H1 (cell line): Measurements from ENCODE around the gene CD300A. TPM values are rescaled to one million over a fixed set of nuclear protein-coding genes. Genes with fewer than 3 reads are reported as not detected.

ENCODE experiments used
- CTCF ChIA-PET: fragments of 300-600 bp; sonication (Branson Sonifier 250); formaldehyde crosslinking; loops from one replicate; lab custom pipeline; 2021; ENCODE audit not compliant: partially characterized antibody; lab: Charles Lee
- POLR2A ChIA-PET: fragments of 300-600 bp; sonication (Branson Sonifier 250); formaldehyde crosslinking; loops from one replicate; lab custom pipeline; 2021; ENCODE audit warnings: inconsistent platforms; ENCODE audit not compliant: partially characterized antibody; lab: Charles Lee
- DNase-seq, 2 experiments: peaks; one replicate each; pipeline versions ENCODE4 v3.0.0 to v3.0.0-alpha.2; 2010 to 2022; ENCODE audit warnings: low spot score in 2 of 2, low read depth in 1 of 2, mixed read lengths in 1 of 2
- FAIRE-seq: peaks from 2 replicates; lab custom pipeline; 2011; peaks lifted over from hg19 to GRCh38; lab: Jason Lieb, UNC
- H2AFZ ChIP-seq: 2 replicates; pipeline ENCODE4 v1.8.1; 2012; ENCODE audit warnings: low read length, inconsistent platforms
- H2AK5ac ChIP-seq: 2 replicates; pipeline ENCODE4 v1.6.1; 2013; ENCODE audit warnings: low read depth, low read length
- H2BK120ac ChIP-seq: replicated peaks from 2 replicates; pipeline ENCODE3; 2013; ENCODE audit warnings: low read depth, low read length, inconsistent platforms
- H2BK12ac ChIP-seq: 2 replicates; pipeline ENCODE4 v1.6.1; 2013; ENCODE audit warnings: low read depth, low read length
- H2BK15ac ChIP-seq: 2 replicates; pipeline ENCODE4 v1.6.1; 2013; ENCODE audit warnings: low read length
- H2BK20ac ChIP-seq: 2 replicates; pipeline ENCODE4 v1.6.1; 2013; ENCODE audit warnings: low read length
- H2BK5ac ChIP-seq: 2 replicates; pipeline ENCODE4 v1.6.1; 2013; ENCODE audit warnings: low read depth, low read length
- H3K14ac ChIP-seq: 2 replicates; pipeline ENCODE4 v1.6.1; 2013; ENCODE audit warnings: inconsistent platforms; ENCODE audit not compliant: insufficient read length
- H3K18ac ChIP-seq: 2 replicates; pipeline ENCODE4 v1.6.1; 2013; ENCODE audit warnings: low read length; ENCODE audit errors: extremely low read depth
- H3K23ac ChIP-seq: 2 replicates; pipeline ENCODE4 v1.6.1; 2013; ENCODE audit warnings: inconsistent platforms; ENCODE audit not compliant: insufficient read length
- H3K23me2 ChIP-seq: 2 replicates; pipeline ENCODE4 v1.6.1; 2013; ENCODE audit warnings: low read depth, low read length
- H3K27ac ChIP-seq: 2 replicates; pipeline ENCODE4 v1.6.1; 2011; ENCODE audit warnings: low read depth, low read length, inconsistent platforms
- H3K27me3 ChIP-seq, 4 experiments: replicated peaks in 1 of 4; 1 replicate in 1 of 4; 2 replicates in 3 of 4; pipeline versions ENCODE4 v1.6.1 to v1.8.1; 2011 to 2013; ENCODE audit warnings: low read length in 3 of 4, mild to moderate bottlenecking in 3 of 4, inconsistent platforms in 2 of 4, mixed read lengths in 2 of 4, moderate library complexity in 1 of 4; ENCODE audit not compliant: control insufficient read depth in 3 of 4, insufficient read depth in 3 of 4; ENCODE audit errors: extremely low read depth in 1 of 4
- H3K36me3 ChIP-seq, 4 experiments: 2 replicates each; pipeline versions ENCODE4 v1.6.1 to v1.8.1; 2011 to 2013; ENCODE audit warnings: mild to moderate bottlenecking in 4 of 4, low read length in 3 of 4, moderate library complexity in 2 of 4, control low read depth in 1 of 4, inconsistent platforms in 1 of 4; ENCODE audit not compliant: insufficient read depth in 4 of 4, control insufficient read depth in 2 of 4
- H3K4ac ChIP-seq: replicated peaks from 2 replicates; pipeline ENCODE3; 2013; ENCODE audit warnings: low read length, low read depth, mixed read lengths, inconsistent platforms; ENCODE audit not compliant: insufficient read length
- H3K4me1 ChIP-seq, 4 experiments: replicated peaks in 1 of 4; 1 replicate in 1 of 4; 2 replicates in 3 of 4; pipeline versions ENCODE4 v1.6.1 to v1.8.1; 2011 to 2013; ENCODE audit warnings: low read length in 3 of 4, inconsistent platforms in 2 of 4, mixed read lengths in 1 of 4; ENCODE audit not compliant: insufficient read depth in 4 of 4, control insufficient read depth in 3 of 4
- H3K4me2 ChIP-seq, 2 experiments: 2 replicates each; pipeline versions ENCODE4 v1.6.1 to v1.8.1; 2011 to 2013; ENCODE audit warnings: low read depth in 2 of 2, low read length in 2 of 2, control low read depth in 1 of 2, inconsistent platforms in 1 of 2, mild to moderate bottlenecking in 1 of 2; ENCODE audit not compliant: insufficient read depth in 1 of 2
- H3K4me3 ChIP-seq, 4 experiments: fragments of 200-600, 300-600 bp in 1 of 4; sonication (generic), shearing (Covaris generic), sonication (Bioruptor Twin) in 1 of 4; 2 replicates each; pipeline versions ENCODE4 v1.5.1 to v1.8.1; 2011 to 2016; ENCODE audit warnings: low read length in 4 of 4, low read depth in 3 of 4, control low read depth in 2 of 4, inconsistent platforms in 2 of 4, mild to moderate bottlenecking in 2 of 4, mixed read lengths in 1 of 4, moderate library complexity in 1 of 4; ENCODE audit not compliant: insufficient read depth in 2 of 4; ENCODE audit errors: extremely low read depth in 1 of 4
- H3K56ac ChIP-seq: replicated peaks from 2 replicates; pipeline ENCODE3; 2013; ENCODE audit warnings: low read depth, mild to moderate bottlenecking, mixed read lengths, low read length, inconsistent platforms; ENCODE audit not compliant: insufficient read length
- H3K79me1 ChIP-seq: 2 replicates; pipeline ENCODE4 v1.6.1; 2013; ENCODE audit warnings: low read depth, low read length, control low read depth
- H3K79me2 ChIP-seq, 2 experiments: 2 replicates each; pipeline versions ENCODE4 v1.6.1 to v1.8.1; 2012 to 2013; ENCODE audit warnings: low read length in 2 of 2, mild to moderate bottlenecking in 2 of 2, inconsistent platforms in 1 of 2; ENCODE audit not compliant: insufficient read depth in 2 of 2, control insufficient read depth in 1 of 2
- H3K9ac ChIP-seq, 4 experiments: replicated peaks in 1 of 4; 1 replicate in 1 of 4; 2 replicates in 3 of 4; pipeline versions ENCODE4 v1.6.1 to v1.8.1; 2011 to 2013; ENCODE audit warnings: low read depth in 3 of 4, low read length in 3 of 4, control low read depth in 2 of 4, mild to moderate bottlenecking in 2 of 4, moderate library complexity in 2 of 4, inconsistent platforms in 1 of 4; ENCODE audit errors: extremely low read depth in 1 of 4
- H3K9me3 ChIP-seq, 2 experiments: 2 replicates each; pipeline versions ENCODE4 v1.6.1 to v1.8.1; 2012 to 2013; ENCODE audit warnings: mild to moderate bottlenecking in 2 of 2, moderate library complexity in 2 of 2, control low read depth in 1 of 2, inconsistent platforms in 1 of 2, low read depth in 1 of 2, low read length in 1 of 2, mixed read lengths in 1 of 2; ENCODE audit not compliant: insufficient read depth in 2 of 2
- H4K20me1 ChIP-seq, 2 experiments: replicated peaks in 1 of 2; 2 replicates each; pipeline versions ENCODE3 to v1.8.1; 2011 to 2013; ENCODE audit warnings: inconsistent platforms in 2 of 2, low read length in 2 of 2, mild to moderate bottlenecking in 1 of 2; ENCODE audit not compliant: insufficient read depth in 2 of 2, control insufficient read depth in 1 of 2
- H4K5ac ChIP-seq: 2 replicates; pipeline ENCODE4 v1.6.1; 2013; ENCODE audit warnings: low read length, low read depth, mixed read lengths, inconsistent platforms; ENCODE audit not compliant: insufficient read length
- H4K8ac ChIP-seq: 2 replicates; pipeline ENCODE4 v1.8.0; 2013; ENCODE audit warnings: mild to moderate bottlenecking, moderate library complexity, low read length, inconsistent platforms; ENCODE audit not compliant: insufficient read depth; ENCODE audit errors: extremely low read depth
- H4K91ac ChIP-seq: replicated peaks from 2 replicates; pipeline ENCODE3; 2013; ENCODE audit warnings: low read length, mixed read lengths, inconsistent platforms; ENCODE audit not compliant: insufficient read length
- BCL11A ChIP-seq, 2 experiments: IDR thresholded peaks; one replicate each; pipeline ENCODE4 v1.6.1; 2011; ENCODE audit warnings: low read depth in 2 of 2, low read length in 2 of 2, mild to moderate bottlenecking in 2 of 2
- GABPA ChIP-seq: IDR thresholded peaks from 2 replicates; pipeline ENCODE4 v1.6.1; 2011; ENCODE audit warnings: mild to moderate bottlenecking, low read length, moderate library complexity, borderline replicate concordance; ENCODE audit not compliant: insufficient read depth
- SIRT6 ChIP-seq: IDR thresholded peaks from one replicate; pipeline ENCODE4 v1.7.1; 2012; ENCODE audit warnings: low read length, inconsistent platforms
- SP2 ChIP-seq: IDR thresholded peaks from 2 replicates; pipeline ENCODE4 v1.6.1; 2012; ENCODE audit warnings: mild to moderate bottlenecking, low read length, inconsistent platforms
- SP4 ChIP-seq: IDR thresholded peaks from 2 replicates; pipeline ENCODE4 v1.6.1; 2012; ENCODE audit warnings: low read length, inconsistent platforms
- TAF7 ChIP-seq: optimal IDR thresholded peaks from 2 replicates; pipeline ENCODE3; 2011; ENCODE audit warnings: low read depth, mild to moderate bottlenecking, inconsistent platforms, low read length, moderate library complexity, borderline replicate concordance
- WGBS, 2 experiments: shearing (Covaris generic) in 1 of 2; methylation state at CpG; one replicate each; pipeline versions ENCODE4 v1.1.6 to v1.1.7; 2013 to 2015; ENCODE audit warnings: low lambda C conversion rate in 2 of 2, mixed read lengths in 2 of 2, inconsistent platforms in 1 of 2, low coverage in 1 of 2, missing lambda C conversion rate in 1 of 2; ENCODE audit not compliant: insufficient replicate concordance in 2 of 2, insufficient coverage in 1 of 2, insufficient read length in 1 of 2; ENCODE audit errors: extremely low coverage in 1 of 2, missing lambda C conversion rate in 1 of 2; 5-methylcytosine and 5-hydroxymethylcytosine counted together
- polyA plus RNA-seq, 7 experiments: library from polyadenylated mRNA; depleted of rRNA in 3 of 7; stranded (reverse) in 5 of 7; unstranded in 2 of 7; fragments of >200 nt in 5 of 7; fragments of 200-250 nt in 2 of 7; gene quantifications; 1 replicate in 5 of 7; 2 replicates in 1 of 7; 4 replicates in 1 of 7; pipeline versions ENCODE4 v1.2.1 to v1.2.3, GENCODE V29; 2011 to 2013; ENCODE audit warnings: missing spikeins in 2 of 7, mixed read lengths in 2 of 7
- total RNA-seq: library from RNA; stranded (reverse); fragmentation: NEBNext Ultra II Directional; extraction: Animal tissue kit (Norgen Biotek cat#: 25700); gene quantifications from 2 replicates; pipeline ENCODE4 v1.2.1, GENCODE V29; 2021

Gene CD300A
- total and polyA plus RNA-seq, 2 of the 8 experiments (the other 6 are each of a cell fraction or from before 2014, with no cell fraction given) = 0.52 to 1.3 TPM

DNA sequence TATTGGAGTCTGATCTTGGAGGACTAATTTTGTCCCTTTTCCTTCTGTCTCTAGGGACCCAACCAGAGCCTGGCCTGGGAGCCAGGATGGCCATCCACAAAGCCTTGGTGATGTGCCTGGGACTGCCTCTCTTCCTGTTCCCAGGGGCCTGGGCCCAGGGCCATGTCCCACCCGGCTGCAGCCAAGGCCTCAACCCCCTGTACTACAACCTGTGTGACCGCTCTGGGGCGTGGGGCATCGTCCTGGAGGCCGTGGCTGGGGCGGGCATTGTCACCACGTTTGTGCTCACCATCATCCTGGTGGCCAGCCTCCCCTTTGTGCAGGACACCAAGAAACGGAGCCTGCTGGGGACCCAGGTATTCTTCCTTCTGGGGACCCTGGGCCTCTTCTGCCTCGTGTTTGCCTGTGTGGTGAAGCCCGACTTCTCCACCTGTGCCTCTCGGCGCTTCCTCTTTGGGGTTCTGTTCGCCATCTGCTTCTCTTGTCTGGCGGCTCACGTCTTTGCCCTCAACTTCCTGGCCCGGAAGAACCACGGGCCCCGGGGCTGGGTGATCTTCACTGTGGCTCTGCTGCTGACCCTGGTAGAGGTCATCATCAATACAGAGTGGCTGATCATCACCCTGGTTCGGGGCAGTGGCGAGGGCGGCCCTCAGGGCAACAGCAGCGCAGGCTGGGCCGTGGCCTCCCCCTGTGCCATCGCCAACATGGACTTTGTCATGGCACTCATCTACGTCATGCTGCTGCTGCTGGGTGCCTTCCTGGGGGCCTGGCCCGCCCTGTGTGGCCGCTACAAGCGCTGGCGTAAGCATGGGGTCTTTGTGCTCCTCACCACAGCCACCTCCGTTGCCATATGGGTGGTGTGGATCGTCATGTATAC is 26.5 kb upstream of the CD300A start:
- no peak overlapping the region for H2AK5ac ChIP-seq
- H3K9ac ChIP-seq = no peak overlapping the region
- H2BK120ac ChIP-seq = no peak overlapping the region
- H3K9me3 ChIP-seq = no peaks in the 10 kb centered on the region
- H4K91ac ChIP-seq = no peak overlapping the region
- no peak overlapping the region for H3K4me2 ChIP-seq
- H3K27me3 ChIP-seq = no peaks in the 10 kb centered on the region
- no peak overlapping the region for H2BK5ac ChIP-seq
- no peak overlapping the region for H2AFZ ChIP-seq
- no peak overlapping the region for H3K4me3 ChIP-seq
- ChIA-PET CTCF (interaction anchor here (1.0 to 7.3 kb wide), 6 partner anchors 8 to 139 kb away, joined by 3 to 63 read pairs (median 27); partner anchors contain the start of genes BTBD17 and GPR142), POLR2A (no interaction called here)
- DNase-seq (no peak), FAIRE-seq (no peak)
- no peaks in the 10 kb centered on the region for H3K79me1 ChIP-seq
- TF ChIP-seq SP4 = no peak
- no peak for TF ChIP-seq TAF7
- no peak for TF ChIP-seq SP2
- TF ChIP-seq GABPA = no peak
- no peak for TF ChIP-seq SIRT6
- no peak for TF ChIP-seq BCL11A (IDR thresholded peaks at IDR 0.05; ENCODE audit: low read depth in 2 of 2, low read length in 2 of 2)
- H3K4me1 ChIP-seq = peaks cover 0 to 23% (median 17%) of the 10 kb centered on the region in 4 experiments; a peak in 6 of 7 replicates
- no peaks in the 10 kb centered on the region for H3K23me2 ChIP-seq
- no peak overlapping the region for H3K4ac ChIP-seq
- H4K8ac ChIP-seq = no peak overlapping the region
- H3K27ac ChIP-seq = no peak overlapping the region
- H3K23ac ChIP-seq = no peak overlapping the region
- H2BK12ac ChIP-seq = no peak overlapping the region
- H2BK15ac ChIP-seq = no peak overlapping the region
- no peak overlapping the region for H3K56ac ChIP-seq
- peaks cover 2 to 4% (median 3%) of the 10 kb centered on the region in 4 experiments; a peak in 7 of 8 replicates for H3K36me3 ChIP-seq
- H3K79me2 ChIP-seq = peaks cover 0 to 3% of the 10 kb centered on the region in 2 experiments; a peak in 1 of 4 replicates
- H2BK20ac ChIP-seq = no peak overlapping the region
- H4K20me1 ChIP-seq = no peaks in the 10 kb centered on the region
- WGBS, 2 experiments = 93% methylated on average over 30 of the region's 31 CpGs; no CpG with 5 or more reads in 1 of the 2 experiments
- H4K5ac ChIP-seq = no peak overlapping the region
- H3K14ac ChIP-seq = no peak overlapping the region
- no peak overlapping the region for H3K18ac ChIP-seq
